Activated T-cell treated with anti-CD3 and anti-CD28 coated beads for 1 hour (primary cell): Measurements from ENCODE around the gene QRSL1.
"Not testable (repeated sequence)": the region's sequence is repeated elsewhere in the genome, so short reads cannot be mapped to it uniquely, and the experiment has no call there.

ENCODE experiments used
- DNase-seq: peaks from one replicate; pipeline ENCODE4 v3.0.0-alpha.2; 2020; ENCODE audit warnings: low read depth

The QRSL1 gene

GRCh38 chr6:106684011-106684410, 54.6 kb downstream of the QRSL1 start:
- no peak for DNase-seq

GRCh38 chr6:106685833-106686232, 56.5 kb downstream of the QRSL1 start:
- no peak for DNase-seq

GRCh38 chr6:106688177-106688951, 59.0 kb downstream of the QRSL1 start:
- no peak for DNase-seq

- no peak for DNase-seq
Measured at GRCh38 chr6:106692112-106692818, 62.9 kb downstream of the QRSL1 start.

- no peak for DNase-seq
Measured at GRCh38 chr6:106692819-106693208, 63.4 kb downstream of the QRSL1 start.

- no peak for DNase-seq
Measured at GRCh38 chr6:106693418-106693817, 64.0 kb downstream of the QRSL1 start.

GRCh38 chr6:106694343-106694742, 65.0 kb downstream of the QRSL1 start:
- DNase-seq, result no peak

- DNase-seq, result no peak
Measured at GRCh38 chr6:106700581-106700980, 71.2 kb downstream of the QRSL1 start.

GRCh38 chr6:106701201-106701600, 71.8 kb downstream of the QRSL1 start:
- DNase-seq, result not testable (repeated sequence)

- no peak for DNase-seq
Measured at GRCh38 chr6:106702046-106702445, 72.7 kb downstream of the QRSL1 start.

GRCh38 chr6:106702451-106703110, 73.2 kb downstream of the QRSL1 start:
- no peak for DNase-seq

- no peak for DNase-seq
Measured at GRCh38 chr6:106704327-106704726, 74.9 kb downstream of the QRSL1 start.

GRCh38 chr6:106705156-106705555, 75.8 kb downstream of the QRSL1 start:
- DNase-seq, result no peak

- no peak for DNase-seq
Measured at GRCh38 chr6:106710580-106710979, 81.2 kb downstream of the QRSL1 start.

GRCh38 chr6:106714281-106714680, 84.9 kb downstream of the QRSL1 start:
- no peak for DNase-seq

GRCh38 chr6:106715922-106716321, 86.5 kb downstream of the QRSL1 start:
- no peak for DNase-seq

- DNase-seq, result no peak
Measured at GRCh38 chr6:106716966-106717365, 87.6 kb downstream of the QRSL1 start.
